ENCODE measurements around the gene GOLT1A. TPM values are rescaled to one million over a fixed set of nuclear protein-coding genes. Genes with fewer than 3 reads are reported as not detected.
"Not testable (repeated sequence)": the region's sequence is repeated elsewhere in the genome, so short reads cannot be mapped to it uniquely, and the experiment has no call there.

GOLT1A gene
- total RNA-seq, 1 donor, result not detected

DNA sequence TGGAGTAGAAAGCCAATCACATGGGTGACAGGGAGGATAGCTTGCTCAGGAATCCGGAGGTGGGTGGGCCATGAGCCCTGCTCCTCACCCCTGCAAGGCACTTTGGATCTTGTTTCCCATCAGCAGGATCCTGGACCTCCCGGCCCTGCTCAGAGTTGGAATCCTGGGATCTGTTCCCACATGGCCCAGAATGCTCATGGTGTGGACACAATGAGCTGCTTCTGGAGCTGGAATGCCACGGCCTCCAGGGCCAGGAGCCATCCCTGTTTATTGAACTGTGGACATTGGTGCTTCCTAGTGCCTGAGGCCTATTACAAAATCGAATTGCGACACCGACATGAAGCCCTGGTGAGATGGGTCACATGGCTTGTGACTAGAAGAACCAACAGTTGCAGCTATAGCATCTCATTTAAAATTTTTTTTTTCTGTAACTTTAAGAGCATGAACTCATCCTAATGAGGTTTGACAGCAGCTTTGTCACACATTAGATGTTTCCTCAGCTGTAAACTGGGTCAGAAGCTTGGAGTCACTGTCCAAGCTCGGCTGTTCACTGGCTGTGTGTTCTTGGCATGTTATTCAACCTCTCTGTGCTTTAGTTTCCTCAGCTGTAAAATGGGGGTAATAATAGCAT lies 40.4 kb upstream of the GOLT1A start:
- Histone ChIP-seq H3K4me3 (ENCODE audit: low read length) (no peak overlapping the region), H3K9me3 (ENCODE audit: low read depth, low read length) (no peaks in the 10 kb centered on the region), H3K4me1 (ENCODE audit: insufficient read depth, low read length) (peaks cover 8% of the 10 kb centered on the region), H3K27me3 (ENCODE audit: insufficient read depth, low read length) (no peaks in the 10 kb centered on the region)

GRCh38 chr1:204251926-204252689 lies 38.3 kb upstream of the GOLT1A start:
- H3K9me3 ChIP-seq (ENCODE audit: low read depth, low read length), result no peaks in the 10 kb centered on the region

GRCh38 chr1:204251286-204251685 lies 37.5 kb upstream of the GOLT1A start:
- no peaks in the 10 kb centered on the region for H3K27me3 ChIP-seq (ENCODE audit: insufficient read depth, low read length)
- peaks cover 8% of the 10 kb centered on the region for H3K4me1 ChIP-seq (ENCODE audit: insufficient read depth, low read length)
- no peak overlapping the region for H3K4me3 ChIP-seq (ENCODE audit: low read length)
- H3K9me3 ChIP-seq (ENCODE audit: low read depth, low read length), result no peaks in the 10 kb centered on the region

More at GRCh38 chr1:204251926-204252689, 38.3 kb upstream of the GOLT1A start:
- no peak overlapping the region for H3K4me3 ChIP-seq (ENCODE audit: low read length)
- H3K27me3 ChIP-seq (ENCODE audit: insufficient read depth, low read length), result no peaks in the 10 kb centered on the region
- peaks cover 8% of the 10 kb centered on the region for H3K4me1 ChIP-seq (ENCODE audit: insufficient read depth, low read length)

DNA sequence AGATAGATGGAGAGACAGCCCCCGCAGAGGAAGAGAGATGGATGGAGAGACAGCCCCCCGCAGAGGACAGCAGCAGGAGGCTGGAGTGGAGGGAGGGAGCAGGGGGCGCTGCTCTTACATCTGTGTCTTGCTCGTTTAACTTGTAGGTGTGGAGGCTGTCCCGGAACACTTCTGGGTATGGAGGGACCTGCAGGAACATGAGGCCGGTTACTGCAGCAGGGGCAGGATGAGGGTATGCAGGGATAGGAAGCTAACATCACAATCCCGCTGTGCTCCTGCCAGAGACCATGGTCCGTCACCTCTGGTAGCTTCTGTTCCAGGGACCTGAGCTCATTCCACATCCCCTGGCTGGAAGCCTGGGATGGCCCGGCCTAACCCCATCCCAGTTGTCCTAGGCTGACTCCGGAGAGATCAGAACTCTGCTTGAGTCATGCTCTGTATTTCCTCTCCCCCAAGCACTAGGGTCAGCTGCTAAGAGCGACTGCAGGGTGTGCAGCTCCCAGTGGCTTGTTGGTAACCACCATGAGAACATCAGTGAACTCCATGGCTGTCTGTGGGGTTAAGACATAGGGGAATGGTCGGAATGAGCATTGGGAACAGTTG lies 36.7 kb upstream of the GOLT1A start:
- peaks cover 8% of the 10 kb centered on the region for H3K4me1 ChIP-seq (ENCODE audit: insufficient read depth, low read length)
- no peaks in the 10 kb centered on the region for H3K27me3 ChIP-seq (ENCODE audit: insufficient read depth, low read length)
- H3K9me3 ChIP-seq (ENCODE audit: low read depth, low read length), result no peaks in the 10 kb centered on the region
- H3K4me3 ChIP-seq (ENCODE audit: low read length), result no peak overlapping the region

DNA sequence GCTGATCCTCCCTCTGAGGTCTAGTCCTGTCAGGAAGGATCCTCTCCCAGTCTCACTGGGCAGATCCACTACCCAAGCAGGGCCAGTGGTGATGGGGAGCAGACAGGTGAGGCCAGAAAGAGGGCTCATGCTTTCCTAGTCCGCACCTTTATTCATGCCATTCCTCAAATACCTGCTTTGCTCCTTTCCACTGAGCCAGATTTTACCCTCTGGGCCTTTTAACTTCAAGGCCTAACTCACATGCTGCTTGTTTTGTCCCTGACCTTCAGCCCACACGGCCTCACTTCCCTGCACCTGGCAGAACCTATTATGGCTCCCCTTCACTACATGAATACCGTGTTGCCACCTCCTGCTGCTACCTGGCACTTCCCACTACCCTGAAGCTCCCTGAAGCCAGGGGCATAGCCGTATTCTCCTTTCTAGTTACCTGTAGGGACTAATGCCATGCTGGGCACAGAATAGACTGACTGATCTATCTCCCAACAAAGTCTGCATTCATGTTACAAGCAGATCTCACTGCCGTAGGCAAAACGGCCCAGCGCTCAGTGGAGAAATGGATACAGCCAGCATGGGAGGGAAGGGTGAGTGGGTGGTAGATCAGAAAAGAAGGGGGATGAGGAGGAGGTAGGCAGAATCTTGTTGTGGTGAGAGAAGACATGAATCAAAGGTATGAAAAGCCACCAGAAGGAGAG lies 36.1 kb upstream of the GOLT1A start:
- Histone ChIP-seq H3K4me1 (ENCODE audit: insufficient read depth, low read length) (peaks cover 8% of the 10 kb centered on the region), H3K9me3 (ENCODE audit: low read depth, low read length) (no peaks in the 10 kb centered on the region), H3K27me3 (ENCODE audit: insufficient read depth, low read length) (no peaks in the 10 kb centered on the region), H3K4me3 (ENCODE audit: low read length) (no peak overlapping the region)

- no peaks in the 10 kb centered on the region for H3K27me3 ChIP-seq (ENCODE audit: insufficient read depth, low read length)
- no peaks in the 10 kb centered on the region for H3K9me3 ChIP-seq (ENCODE audit: low read depth, low read length)
- H3K4me1 ChIP-seq (ENCODE audit: insufficient read depth, low read length), result peaks cover 3% of the 10 kb centered on the region
- H3K4me3 ChIP-seq (ENCODE audit: low read length), result no peak overlapping the region
Observed at GRCh38 chr1:204248954-204249353, 35.2 kb upstream of the GOLT1A start.

DNA sequence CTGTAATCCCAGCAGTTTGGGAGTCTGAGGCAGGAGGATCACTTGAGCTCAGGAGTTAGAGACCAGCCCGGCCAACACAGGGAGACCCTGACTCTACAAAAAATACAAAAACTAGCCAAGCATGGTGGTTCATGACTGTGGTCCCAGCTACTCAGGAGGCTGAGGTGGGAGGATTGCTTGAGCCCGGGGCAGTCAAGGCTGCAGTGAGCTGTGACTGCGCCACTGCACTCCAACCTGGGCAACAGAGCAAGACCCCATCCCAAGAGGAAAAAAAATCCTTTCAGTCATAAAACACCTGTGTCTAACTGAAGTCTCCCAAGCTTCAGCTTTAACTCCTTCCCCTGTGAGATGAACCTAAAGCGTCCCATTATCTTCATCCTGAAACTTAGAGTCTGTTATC lies 33.1 kb upstream of the GOLT1A start:
- no peaks in the 10 kb centered on the region for H3K4me1 ChIP-seq (ENCODE audit: insufficient read depth, low read length)
- no peak overlapping the region for H3K4me3 ChIP-seq (ENCODE audit: low read length)
- H3K27me3 ChIP-seq (ENCODE audit: insufficient read depth, low read length), result no peaks in the 10 kb centered on the region
- H3K9me3 ChIP-seq (ENCODE audit: low read depth, low read length), result no peaks in the 10 kb centered on the region

DNA sequence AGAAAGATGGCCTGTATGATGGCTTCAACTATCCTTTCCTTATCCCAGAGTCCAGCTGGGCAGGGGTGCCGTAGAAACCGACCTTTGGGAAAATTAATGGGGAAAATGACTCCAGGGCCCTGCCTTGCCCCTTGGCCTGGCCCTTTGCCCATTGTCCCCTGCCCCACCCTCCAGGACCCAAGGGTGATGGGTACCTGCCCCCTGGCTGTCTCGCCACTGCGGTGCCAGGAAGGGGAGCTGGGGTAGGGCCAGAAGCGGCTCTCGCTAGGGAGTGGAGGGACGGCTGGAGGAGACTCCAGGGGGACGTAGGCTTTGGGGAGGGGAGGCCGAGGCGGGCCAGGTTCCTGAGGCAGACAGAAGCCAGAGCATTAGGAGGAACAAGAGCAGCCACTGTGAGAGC lies 29.1 kb upstream of the GOLT1A start:
- no peak overlapping the region for H3K4me3 ChIP-seq (ENCODE audit: low read length)
- H3K4me1 ChIP-seq (ENCODE audit: insufficient read depth, low read length), result no peaks in the 10 kb centered on the region
- H3K27me3 ChIP-seq (ENCODE audit: insufficient read depth, low read length), result no peaks in the 10 kb centered on the region
- H3K9me3 ChIP-seq (ENCODE audit: low read depth, low read length), result no peaks in the 10 kb centered on the region

- Histone ChIP-seq H3K27me3 (ENCODE audit: insufficient read depth, low read length) (no peaks in the 10 kb centered on the region), H3K4me3 (ENCODE audit: low read length) (no peak overlapping the region), H3K9me3 (ENCODE audit: low read depth, low read length) (no peaks in the 10 kb centered on the region), H3K4me1 (ENCODE audit: insufficient read depth, low read length) (no peaks in the 10 kb centered on the region)
Observed at GRCh38 chr1:204241914-204242313, 28.1 kb upstream of the GOLT1A start.

- H3K4me1 ChIP-seq (ENCODE audit: insufficient read depth, low read length), result no peaks in the 10 kb centered on the region
Observed at GRCh38 chr1:204241050-204241449, 27.3 kb upstream of the GOLT1A start.

GRCh38 chr1:204240233-204240632 lies 26.4 kb upstream of the GOLT1A start:
- H3K4me1 ChIP-seq (ENCODE audit: insufficient read depth, low read length), result no peaks in the 10 kb centered on the region
- no peaks in the 10 kb centered on the region for H3K9me3 ChIP-seq (ENCODE audit: low read depth, low read length)
- H3K4me3 ChIP-seq (ENCODE audit: low read length), result no peak overlapping the region
- H3K27me3 ChIP-seq (ENCODE audit: insufficient read depth, low read length), result no peaks in the 10 kb centered on the region

More at GRCh38 chr1:204241050-204241449, 27.3 kb upstream of the GOLT1A start:
- Histone ChIP-seq H3K4me3 (ENCODE audit: low read length) (no peak overlapping the region), H3K9me3 (ENCODE audit: low read depth, low read length) (no peaks in the 10 kb centered on the region), H3K27me3 (ENCODE audit: insufficient read depth, low read length) (no peaks in the 10 kb centered on the region)

- H3K27me3 ChIP-seq (ENCODE audit: insufficient read depth, low read length), result not testable (repeated sequence)
Observed at GRCh38 chr1:204239401-204239800, 25.6 kb upstream of the GOLT1A start.

GRCh38 chr1:204238520-204238919 lies 24.7 kb upstream of the GOLT1A start:
- H3K4me3 ChIP-seq (ENCODE audit: low read length); H3K9me3 ChIP-seq (ENCODE audit: low read depth, low read length); H3K27me3 ChIP-seq (ENCODE audit: insufficient read depth, low read length); H3K4me1 ChIP-seq (ENCODE audit: insufficient read depth, low read length): not testable (repeated sequence)

More at GRCh38 chr1:204239401-204239800, 25.6 kb upstream of the GOLT1A start:
- not testable (repeated sequence) for H3K4me1 ChIP-seq (ENCODE audit: insufficient read depth, low read length); H3K9me3 ChIP-seq (ENCODE audit: low read depth, low read length); H3K4me3 ChIP-seq (ENCODE audit: low read length)

GRCh38 chr1:204237515-204237914 lies 23.7 kb upstream of the GOLT1A start:
- H3K27me3 ChIP-seq (ENCODE audit: insufficient read depth, low read length); H3K4me1 ChIP-seq (ENCODE audit: insufficient read depth, low read length); H3K4me3 ChIP-seq (ENCODE audit: low read length); H3K9me3 ChIP-seq (ENCODE audit: low read depth, low read length): not testable (repeated sequence)

GRCh38 chr1:204232526-204232925 lies 18.7 kb upstream of the GOLT1A start:
- Histone ChIP-seq H3K27me3 (ENCODE audit: insufficient read depth, low read length) (no peaks in the 10 kb centered on the region), H3K9me3 (ENCODE audit: low read depth, low read length) (no peaks in the 10 kb centered on the region), H3K4me1 (ENCODE audit: insufficient read depth, low read length) (no peaks in the 10 kb centered on the region), H3K4me3 (ENCODE audit: low read length) (no peak overlapping the region)

Data from mononuclear cell (primary cell).